KBM-7 (cell line): ENCODE measurements around the gene UTY.

Experiments used
- DNase-seq: peaks from one replicate; pipeline ENCODE4 v3.0.0-alpha.2; 2015
- in situ Hi-C: fragments of 300-500 bp; cut with MboI; formaldehyde crosslinking; loops from 2 replicates; pipeline ENCODE4 v1.14.3; 2020; ENCODE audit warnings: low sequenced_read_pairs, low pct_unique_long_range_greater_than_20kb, mixed read lengths

The UTY gene

DNA sequence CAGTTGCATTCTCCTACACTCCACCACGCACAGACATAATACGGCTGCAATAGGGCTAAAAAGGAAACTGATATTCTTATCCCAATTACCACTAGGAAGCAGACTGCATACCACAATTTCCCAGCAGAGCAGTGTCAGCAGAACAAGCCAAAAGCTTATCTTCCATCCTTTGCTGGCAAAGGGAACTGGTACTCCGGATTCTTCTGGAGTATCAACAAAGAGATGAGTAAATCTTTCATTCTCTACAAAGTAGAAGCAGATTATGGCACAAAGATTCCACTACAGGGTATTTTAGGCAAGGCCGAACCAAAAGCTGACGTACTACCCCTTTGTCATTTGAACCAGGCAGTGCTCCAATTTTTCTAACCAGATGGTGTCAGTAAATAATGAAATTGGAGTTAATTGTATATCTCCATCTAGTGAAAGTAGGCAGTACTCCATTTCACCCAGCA, 56.5 kb downstream of the UTY start:
- in situ Hi-C loops = no loop called here
- peak; percentile 32 for DNase-seq

DNA sequence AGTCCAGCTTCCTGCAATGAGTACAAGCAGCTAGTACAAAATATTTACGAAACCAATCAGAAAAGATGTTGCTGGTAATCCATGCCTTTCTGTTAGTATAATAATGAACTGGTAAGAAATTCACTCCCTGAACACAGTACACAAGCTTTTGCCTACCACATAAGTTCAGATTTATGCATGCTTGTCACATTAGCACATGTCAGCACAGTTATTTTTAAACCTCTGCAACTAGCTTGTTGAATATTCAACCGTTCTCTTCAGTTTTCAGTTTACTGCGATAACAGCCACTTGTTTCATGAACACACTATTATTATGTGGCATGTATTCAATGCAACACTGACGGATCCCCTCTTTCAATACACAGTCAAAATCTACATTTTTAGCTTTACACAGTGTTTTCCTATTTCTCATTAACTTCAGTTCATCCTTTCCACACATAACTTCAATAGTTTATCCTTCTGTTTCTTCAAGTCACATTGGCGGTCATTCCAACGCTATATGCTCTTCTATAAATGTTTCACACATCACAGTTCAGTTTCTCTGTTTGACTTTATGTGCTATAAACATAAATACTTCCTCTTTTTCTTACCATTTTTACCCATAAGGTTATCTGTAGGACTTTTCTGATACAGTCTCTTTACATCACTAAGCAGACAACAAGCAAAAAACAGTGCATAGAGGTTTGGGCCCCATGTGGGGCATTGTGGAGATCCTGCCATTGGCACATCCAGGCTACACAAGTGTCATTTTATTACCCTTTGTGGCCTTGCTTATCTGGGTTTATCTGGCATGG, 62.8 kb downstream of the UTY start:
- DNase-seq = peak; percentile 52
- in situ Hi-C loops = no loop called here

DNA sequence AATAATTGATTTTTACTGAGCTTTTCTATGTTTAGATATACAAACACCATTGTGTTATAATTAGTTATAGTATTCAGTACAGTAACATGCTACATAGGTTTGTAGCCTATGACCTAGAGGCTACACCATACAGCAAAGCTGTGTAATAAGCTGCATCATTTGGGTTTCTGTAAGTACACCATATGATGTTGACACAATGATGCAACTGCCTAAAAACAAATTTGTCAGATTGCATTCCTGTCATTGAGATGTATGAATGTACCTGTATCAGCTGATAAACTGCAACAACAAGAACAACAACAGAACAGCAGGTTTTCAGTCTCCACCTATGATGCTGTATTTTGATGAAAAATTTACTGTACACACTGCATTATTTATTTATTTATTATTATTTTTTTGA, 64.3 kb downstream of the UTY start:
- in situ Hi-C loops = no loop called here
- DNase-seq = no peak

DNA sequence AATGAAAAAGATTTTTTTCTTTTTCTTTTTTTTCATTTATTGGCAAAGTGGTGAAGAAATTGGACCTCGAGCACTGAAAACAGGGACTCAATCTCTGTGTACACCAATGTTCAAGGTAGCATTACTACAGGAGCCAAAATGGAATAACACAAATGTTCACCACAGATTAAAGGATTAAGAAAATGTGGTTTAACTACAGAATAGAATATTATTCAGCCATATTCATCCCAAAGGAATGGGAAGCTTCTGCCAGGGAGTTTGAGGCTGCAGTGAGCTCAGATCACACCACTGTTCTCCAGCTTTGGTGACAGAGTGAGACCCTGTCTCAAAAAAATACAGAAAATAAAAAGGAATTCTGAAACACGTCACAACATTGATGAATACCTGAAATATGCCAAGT, 81.0 kb downstream of the UTY start:
- no peak for DNase-seq
- in situ Hi-C loops = no loop called here

DNA sequence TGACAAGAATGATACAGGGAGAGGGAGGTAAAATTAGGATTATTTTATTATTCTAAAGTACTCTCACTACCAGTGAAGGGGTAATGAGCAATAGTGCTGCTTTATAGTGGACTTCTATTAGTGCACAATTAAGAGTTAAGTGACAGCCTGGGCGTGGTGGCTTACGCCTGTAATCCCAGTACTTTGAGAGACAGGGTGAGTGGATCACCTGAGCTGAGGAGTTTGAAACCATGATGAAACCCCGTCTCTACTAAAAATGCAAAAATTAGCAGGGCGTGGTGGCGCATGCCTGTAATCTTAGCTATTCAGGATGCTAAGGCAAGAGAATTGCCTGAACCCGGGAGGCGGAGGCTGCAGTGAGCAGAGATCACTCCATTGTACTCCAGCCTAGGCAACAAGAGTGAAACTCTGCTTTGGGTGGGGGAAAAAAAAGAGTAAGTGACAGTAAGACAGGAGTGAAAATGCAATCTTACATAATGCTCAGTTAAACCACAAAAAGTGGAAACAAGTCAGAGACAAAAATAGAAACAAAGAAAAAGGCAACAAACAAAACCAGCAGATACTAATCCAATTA, 98.6 kb downstream of the UTY start:
- in situ Hi-C loops = no loop called here
- no peak for DNase-seq

DNA sequence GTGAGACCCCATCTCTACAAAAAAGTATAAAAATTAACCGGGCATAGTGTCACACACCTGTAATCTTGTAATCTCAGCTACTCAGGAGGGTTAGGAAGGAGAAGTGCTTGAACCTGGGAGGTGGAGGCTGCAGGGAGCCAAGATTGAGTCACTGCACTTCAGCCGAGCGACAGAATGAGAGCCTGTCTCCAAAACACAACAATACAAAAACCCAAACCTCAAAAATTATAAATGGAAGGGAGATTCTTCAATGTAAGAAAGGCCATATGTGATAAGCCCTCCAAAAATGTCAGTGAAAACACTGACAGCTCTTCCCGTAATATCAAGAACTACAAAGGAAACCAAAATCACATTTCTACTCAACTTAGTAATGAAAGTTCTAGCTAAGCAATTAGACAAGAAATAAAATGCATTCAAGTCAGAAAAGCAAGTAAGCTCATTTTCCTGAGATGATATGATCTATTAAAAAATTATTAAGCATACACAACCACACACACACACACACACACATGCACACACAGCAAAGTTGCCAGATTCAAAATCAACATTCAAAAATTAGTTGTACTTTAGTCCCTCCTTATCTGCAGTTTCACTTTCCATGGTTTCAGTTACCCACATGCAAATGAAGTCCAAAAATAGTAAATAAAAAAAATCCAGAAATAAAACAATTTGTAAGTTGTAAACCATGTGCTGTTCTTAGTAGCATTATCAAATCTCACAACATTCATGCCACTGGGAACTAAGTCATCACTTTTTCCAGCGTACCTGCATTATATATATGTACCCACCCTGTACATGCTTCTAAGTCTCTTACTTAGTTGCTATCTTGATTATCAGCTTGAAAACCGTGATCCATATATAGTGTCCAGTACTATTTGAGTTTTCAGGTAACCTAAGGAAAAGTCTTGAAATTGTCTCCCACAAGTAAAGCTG, 108.7 kb downstream of the UTY start:
- in situ Hi-C loops = no loop called here
- no peak for DNase-seq

DNA sequence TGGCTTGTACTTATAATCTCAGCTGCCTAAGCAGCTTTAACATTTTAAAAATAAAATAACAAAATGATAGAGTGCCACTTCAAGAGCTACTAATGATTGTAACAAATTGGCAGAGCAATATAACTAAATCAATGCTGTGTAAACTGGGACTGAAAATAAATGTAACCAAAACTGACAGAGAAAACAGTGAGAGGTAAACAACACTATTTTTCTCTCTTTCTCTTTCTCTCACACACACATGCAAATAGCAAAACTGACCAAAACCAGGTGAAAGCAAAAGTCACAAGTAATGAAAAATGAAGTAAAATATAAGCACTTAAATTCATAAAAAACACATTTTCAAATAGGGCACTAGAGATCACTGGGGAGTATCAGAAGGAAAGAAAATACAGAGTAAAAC, 109.6 kb downstream of the UTY start:
- no peak for DNase-seq
- in situ Hi-C loops = no loop called here

DNA sequence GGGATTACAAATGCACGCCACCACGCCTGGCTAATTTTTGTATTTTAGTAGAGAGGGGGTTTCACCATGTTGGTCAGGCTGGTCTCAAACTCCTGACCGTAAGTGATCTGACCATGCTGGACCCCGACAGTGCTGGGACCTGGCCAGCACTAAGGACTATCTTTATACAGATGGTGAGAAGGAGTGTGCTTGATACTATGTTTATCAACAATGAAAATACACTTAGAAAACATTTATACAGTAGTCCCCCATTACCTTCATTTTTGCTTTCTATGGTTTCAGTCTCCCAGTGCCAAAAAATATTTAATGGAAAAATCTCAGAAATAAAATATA, 111.4 kb downstream of the UTY start:
- no peak for DNase-seq
- in situ Hi-C loops = no loop called here

DNA sequence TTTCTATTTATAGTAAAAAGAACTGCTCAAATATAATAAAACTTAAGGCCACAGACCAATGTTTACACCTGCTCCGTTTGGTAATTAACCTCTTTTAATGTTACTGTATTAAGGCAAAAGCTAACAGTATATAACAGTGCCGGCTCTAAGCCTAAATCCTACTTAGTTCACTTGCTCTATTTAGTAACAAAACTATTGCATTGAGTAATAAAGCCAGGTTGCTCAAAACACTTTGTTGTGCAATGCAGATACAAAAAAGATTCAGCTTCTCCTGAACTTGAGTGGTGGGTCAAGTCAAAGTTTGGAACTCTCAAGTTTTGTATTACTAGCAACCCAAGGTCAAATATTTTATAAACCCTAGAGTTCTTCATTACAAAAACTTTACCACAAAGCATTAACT, 116.2 kb downstream of the UTY start:
- in situ Hi-C loops = no loop called here
- no peak for DNase-seq

DNA sequence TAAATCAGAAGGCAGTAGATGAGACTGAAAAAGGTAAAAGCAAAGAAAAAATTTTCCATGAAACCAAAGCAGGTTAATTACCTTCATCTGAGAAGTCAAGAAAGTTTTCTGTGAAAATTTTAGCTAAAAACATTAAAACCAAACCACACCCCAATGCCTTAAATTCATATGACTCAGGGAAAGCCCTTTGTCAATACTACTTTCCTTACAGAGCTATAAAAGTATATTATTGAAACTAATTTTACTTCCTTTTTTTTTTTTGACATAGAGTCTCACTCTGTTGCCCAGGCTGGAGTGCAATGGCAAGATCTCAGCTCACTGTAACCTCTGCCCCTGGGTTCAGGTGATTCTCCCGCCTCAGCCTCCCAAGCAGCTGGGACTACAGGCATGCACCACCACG, 117.2 kb downstream of the UTY start:
- in situ Hi-C loops = no loop called here

DNA sequence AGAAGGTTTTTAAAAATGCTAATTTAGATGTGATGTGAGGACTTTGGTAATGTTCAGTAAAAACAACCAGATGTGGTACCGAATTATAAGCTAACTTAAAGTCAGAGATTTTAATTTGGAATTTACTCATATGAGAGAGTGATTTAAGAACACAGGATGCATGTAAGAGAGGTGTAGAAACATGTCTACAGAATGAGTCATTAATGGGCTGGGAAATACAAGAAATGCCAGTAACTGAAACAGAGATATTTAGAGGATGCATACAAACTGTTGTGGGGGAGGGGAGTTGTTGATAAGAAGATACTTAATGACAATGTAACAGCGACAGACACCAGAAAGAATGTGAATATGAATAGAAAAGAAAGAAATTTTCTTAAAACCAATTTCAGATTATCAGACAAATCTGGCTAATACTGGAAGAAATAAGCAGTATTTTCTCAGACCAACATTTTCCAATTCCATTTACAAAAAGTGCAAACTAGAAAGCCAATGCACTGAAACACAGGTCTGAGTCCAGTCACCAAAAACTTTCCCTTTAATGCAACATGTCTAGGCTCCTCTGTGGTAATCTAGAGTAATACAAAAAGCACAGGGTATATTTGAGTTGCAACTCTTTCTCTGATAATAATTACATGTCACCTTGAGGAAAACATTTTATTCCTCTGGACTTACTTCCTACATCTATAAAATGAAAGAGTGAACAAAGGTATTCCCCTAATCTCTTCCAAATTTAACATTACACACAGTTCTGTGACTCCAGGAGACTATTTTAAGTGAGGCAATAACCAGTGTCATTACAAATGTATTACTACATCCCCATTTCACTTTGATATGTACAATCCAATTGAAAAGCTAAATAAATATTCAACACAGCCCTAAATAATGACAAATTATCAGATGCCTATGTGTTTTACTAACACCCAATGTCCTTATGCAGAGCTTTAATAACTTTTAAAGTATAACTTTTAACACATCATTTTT, 117.9 kb downstream of the UTY start:
- in situ Hi-C loops = no loop called here
- DNase-seq = no peak

More for the DNA sequence above, 117.2 kb downstream of the UTY start:
- no peak for DNase-seq

DNA sequence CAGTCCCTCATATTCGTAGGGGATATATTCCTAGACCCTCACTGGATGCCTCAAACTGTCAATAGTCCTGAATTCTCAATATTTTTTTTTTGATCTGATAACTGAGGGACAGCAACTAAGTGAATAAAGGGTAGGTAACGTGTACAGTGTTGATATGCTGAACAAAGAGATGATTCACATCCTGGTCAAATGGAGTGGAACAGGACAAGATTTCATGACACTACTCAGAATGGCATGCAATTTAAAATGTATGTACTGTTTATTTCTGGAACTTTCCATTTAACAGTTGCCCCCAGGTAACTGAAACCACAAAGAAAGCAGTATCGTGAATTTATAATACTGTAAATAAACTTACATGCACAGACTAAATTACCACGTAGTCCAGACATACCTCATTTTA, 128.4 kb downstream of the UTY start:
- no peak for DNase-seq
- in situ Hi-C loops = no loop called here

DNA sequence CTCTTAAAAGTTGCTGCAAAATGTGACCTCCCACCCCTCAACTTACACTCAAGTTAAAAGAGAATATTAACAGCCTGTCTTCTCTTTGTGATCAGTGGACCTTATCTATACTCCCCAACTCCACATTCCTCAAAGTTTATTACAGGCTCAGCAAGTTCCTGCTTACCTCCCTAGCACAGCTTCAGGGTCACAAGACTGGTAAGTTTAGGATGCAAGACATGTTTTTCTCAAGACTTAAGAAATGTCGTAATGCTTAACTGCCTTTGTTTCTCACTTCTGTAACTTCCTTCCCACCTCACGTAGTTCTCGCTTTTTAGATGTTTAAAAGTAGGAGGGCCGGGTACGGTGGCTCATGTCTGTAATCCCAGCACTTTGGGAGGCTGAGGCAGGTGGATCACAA, 132.7 kb downstream of the UTY start:
- in situ Hi-C loops = no loop called here

DNA sequence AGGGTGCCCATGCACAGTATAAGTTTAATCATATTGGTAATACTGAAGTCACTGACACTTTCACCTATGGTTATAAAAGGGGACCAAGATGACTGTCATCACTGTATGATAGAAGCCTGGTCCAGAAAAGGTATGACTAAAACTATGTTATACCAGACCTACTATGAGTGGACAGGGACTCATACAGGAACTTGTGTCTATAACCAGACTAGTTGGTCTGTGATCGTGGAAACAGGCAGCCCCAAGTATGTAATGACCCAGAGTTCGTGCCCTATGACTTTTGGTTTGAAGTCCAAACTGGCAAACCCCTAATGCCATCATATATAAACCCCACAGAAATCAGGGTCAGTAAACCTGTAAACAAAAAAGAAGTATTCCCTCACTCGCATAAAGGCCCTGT, 134.3 kb downstream of the UTY start:
- in situ Hi-C loops = no loop called here
- DNase-seq = no peak

More for the DNA sequence above, 132.7 kb downstream of the UTY start:
- DNase-seq = peak; percentile 28

DNA sequence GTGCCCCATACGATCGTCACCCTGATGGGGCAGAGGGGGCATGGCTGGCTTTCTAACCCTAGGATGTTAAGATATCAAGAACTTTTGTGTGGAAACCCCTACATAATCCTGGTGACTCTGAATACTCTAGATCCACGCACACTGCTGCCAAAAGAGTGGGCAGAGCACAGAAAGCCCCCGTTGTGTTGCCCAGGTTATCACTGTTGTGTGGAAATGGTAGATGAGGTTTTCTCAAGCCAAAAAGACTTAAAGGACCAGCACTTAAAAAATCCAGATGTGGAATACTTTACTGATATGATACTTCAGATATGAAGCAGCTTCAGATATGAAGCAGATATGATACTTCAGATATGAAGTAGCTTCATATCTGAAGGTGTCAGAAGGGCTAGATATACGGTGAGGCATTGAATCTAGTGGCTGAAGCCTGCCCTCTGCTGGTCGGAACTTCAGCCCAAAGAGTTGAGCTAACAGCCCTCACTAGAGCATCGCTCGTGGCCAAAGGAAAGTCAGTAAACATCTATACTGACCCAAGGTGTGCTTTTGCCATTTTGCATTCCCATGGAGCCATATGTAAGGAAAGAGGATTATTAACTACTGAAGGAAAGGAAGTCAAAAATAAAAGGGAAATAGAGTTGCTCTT, 136.4 kb downstream of the UTY start:
- DNase-seq = peak; percentile 71
- in situ Hi-C loops = no loop called here

DNA sequence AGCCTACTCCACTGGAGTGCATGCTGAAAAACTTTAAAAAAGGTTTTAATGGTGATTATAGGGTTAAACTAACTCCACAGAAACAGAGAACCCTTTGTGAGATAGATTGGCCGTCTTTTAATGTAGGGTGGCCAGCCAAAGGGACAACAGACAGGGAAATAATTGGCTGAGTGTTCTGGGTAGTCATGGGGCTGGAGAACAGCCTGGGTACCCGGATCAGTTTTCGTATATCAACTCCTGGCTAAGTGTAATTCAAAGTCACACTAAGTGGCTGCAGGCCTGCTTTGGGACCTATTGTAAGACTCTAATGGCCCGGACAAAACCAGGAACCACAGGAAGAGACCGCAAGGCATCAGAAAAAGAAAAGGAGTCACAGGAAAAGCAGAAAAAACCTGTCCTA, 139.9 kb downstream of the UTY start:
- DNase-seq = no peak
- in situ Hi-C loops = no loop called here

DNA sequence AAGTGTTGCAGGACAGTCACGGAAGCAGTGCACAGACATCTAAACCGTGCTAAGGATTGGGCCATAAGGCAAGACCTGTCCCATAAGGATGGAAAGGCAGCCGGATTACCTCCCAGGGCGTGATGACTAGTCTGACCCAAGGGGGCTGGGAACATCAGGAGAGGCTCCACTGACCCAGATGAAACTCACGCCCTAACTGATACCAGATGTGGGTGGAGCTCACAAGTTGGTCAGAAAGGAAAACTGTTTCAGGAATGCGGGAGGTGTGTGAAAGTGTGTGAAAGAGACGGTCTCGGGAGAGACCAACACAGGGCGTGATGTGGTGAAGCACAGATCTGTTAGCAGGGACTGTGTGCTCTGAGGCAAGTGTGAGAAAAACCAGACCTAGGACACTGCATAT, 140.5 kb downstream of the UTY start:
- in situ Hi-C loops = no loop called here
- DNase-seq = no peak

DNA sequence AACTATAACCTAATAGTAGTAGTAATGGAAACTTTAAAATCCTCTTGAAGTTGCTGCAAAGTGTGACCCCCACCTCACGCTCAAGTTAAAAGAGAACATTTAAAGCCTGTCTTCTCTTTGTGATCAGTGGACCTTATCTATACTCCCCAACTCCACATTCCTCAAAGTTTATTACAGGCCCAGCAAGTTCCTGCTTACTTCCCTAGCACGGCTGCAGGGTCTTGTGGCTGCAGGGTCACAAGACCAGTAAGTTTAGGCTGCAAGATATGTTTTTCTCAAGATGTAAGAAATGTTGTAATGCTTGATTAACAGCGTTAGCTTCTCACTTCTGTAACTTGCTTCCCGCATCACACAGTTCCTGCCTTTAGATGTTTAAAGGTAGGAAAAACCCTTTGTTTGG, 141.1 kb downstream of the UTY start:
- peak; percentile 76 for DNase-seq
- in situ Hi-C loops = no loop called here

DNA sequence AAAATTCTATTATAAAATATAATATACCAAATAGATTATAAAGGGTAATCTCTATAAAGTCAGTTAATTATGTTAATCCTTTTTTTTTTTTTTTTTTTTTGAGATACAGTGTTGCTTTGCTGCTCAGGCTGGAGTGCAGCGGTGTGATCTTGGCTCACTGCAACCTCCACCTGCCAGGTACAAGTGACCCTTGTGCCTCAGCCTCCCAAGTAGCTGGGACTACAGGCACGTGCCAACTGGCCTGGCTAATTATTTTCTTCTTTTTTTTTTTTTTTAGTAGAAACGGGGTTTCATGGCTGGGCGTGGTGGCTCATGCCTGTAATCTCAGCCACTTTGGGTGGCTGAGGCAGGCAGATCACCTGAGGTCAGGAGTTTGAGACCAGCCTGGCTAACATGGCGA, 141.9 kb downstream of the UTY start:
- no peak for DNase-seq
- in situ Hi-C loops = no loop called here
